Suprapubic skin (tissue), 4 donors: ENCODE measurements around the gene RALGAPA2. TPM values are rescaled to one million over a fixed set of nuclear protein-coding genes. Genes with fewer than 3 reads are reported as not detected.

Experiments used
- DNase-seq, 2 donors: peaks; one replicate each; pipeline ENCODE4 v3.0.0-alpha.2; 2019; ENCODE audit warnings: low spot score in 2 of 2
- H3K27ac ChIP-seq: fragments of 200-600 bp; sonication (generic); one replicate; pipeline ENCODE4 v1.5.1; 2019
- H3K27me3 ChIP-seq: fragments of 200-600 bp; sonication (generic); one replicate; pipeline ENCODE4 v1.5.1; 2019
- H3K36me3 ChIP-seq: fragments of 200-600 bp; sonication (generic); one replicate; pipeline ENCODE4 v1.5.1; 2019
- H3K4me1 ChIP-seq: fragments of 200-600 bp; sonication (generic); one replicate; pipeline ENCODE4 v1.5.1; 2019
- H3K4me3 ChIP-seq: fragments of 200-600 bp; sonication (generic); one replicate; pipeline ENCODE4 v1.5.1; 2019; ENCODE audit warnings: mild to moderate bottlenecking
- H3K9me3 ChIP-seq: fragments of 200-600 bp; sonication (generic); one replicate; pipeline ENCODE4 v1.5.1; 2019
- EP300 ChIP-seq: sonication (generic); formaldehyde crosslinking; IDR thresholded peaks from one replicate; pipeline ENCODE4 v1.6.1; 2017; ENCODE audit warnings: antibody characterized with exemption
- POLR2A ChIP-seq, 2 donors: fragments of 450-650 bp; IDR thresholded peaks; one replicate each; pipeline ENCODE4 v1.6.1; 2017; ENCODE audit warnings: antibody characterized with exemption in 2 of 2, mild to moderate bottlenecking in 2 of 2, moderate library complexity in 2 of 2
- POLR2AphosphoS5 ChIP-seq, 3 donors: sonication (generic); formaldehyde crosslinking; IDR thresholded peaks; one replicate each; pipeline ENCODE4 v1.6.1; 2017; ENCODE audit warnings: antibody characterized with exemption in 3 of 3
- WGBS: methylation state at CpG from one replicate; pipeline ENCODE4 v1.1.5; 2018; 5-methylcytosine and 5-hydroxymethylcytosine counted together
- total RNA-seq, 4 donors: library from RNA; depleted of rRNA; stranded (reverse); fragments of >200 nt; gene quantifications; one replicate each; pipeline ENCODE4 v1.1.0, GENCODE V29; 2016
- TF ChIP-seq, protein P1 (sequence below), 2 donors: fragments of 200-600 bp in 1 of 2; fragments of 450-650 bp in 1 of 2; sonication (generic) in 1 of 2; IDR thresholded peaks; one replicate each; pipeline ENCODE4 v1.5.1; 2016 to 2019; ENCODE audit warnings: antibody characterized with exemption in 2 of 2, mild to moderate bottlenecking in 1 of 2, moderate library complexity in 1 of 2

RALGAPA2 gene
- total RNA-seq, 4 donors from 2014 or later, result 51.9 to 97.8 (median 72.0) TPM

DNA sequence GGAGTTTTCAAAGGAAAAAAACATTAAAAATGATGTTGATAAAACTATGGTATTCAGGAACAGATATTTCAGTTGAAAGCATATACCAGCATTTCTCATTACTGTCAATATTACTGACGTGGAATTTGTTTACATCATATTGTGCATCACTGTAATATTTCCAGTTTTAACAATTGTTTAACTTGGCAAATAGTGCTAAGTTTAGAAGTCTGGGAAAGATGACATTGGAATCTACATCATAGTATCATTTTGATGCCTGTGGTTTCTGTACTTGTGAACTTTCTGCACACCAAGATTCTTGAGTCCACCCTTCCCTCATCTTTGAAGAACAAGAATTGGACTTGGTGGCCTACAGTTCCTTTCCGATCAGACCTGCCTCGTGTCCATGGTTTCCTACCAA is 98.1 kb downstream of the RALGAPA2 start:
- WGBS, result 97% methylated on average over 3 of the region's 3 CpGs

DNA sequence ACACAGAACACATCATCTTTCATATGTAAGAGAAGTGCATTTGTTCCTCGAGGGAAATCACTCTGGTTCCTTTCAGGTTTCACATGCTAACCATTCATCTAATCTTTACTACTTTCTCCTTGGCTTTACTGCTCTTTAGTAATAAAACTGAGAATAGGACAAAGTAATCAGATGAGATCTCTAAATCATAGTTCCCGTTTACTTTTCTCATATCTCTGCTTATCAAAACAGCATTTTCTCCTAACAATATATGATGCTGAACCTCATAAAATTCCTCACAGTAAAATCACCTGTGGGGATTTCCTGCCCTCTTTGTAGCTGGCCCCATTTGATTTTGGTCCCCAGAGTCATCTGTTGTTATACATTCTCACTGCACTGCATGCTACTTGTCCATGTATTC is 100.2 kb downstream of the RALGAPA2 start:
- no peak overlapping the region for H3K4me3 ChIP-seq
- TF ChIP-seq POLR2AphosphoS5 (IDR thresholded peaks at IDR 0.05), result no peak
- no peak for TF ChIP-seq EP300
- TF ChIP-seq, protein P1, sequence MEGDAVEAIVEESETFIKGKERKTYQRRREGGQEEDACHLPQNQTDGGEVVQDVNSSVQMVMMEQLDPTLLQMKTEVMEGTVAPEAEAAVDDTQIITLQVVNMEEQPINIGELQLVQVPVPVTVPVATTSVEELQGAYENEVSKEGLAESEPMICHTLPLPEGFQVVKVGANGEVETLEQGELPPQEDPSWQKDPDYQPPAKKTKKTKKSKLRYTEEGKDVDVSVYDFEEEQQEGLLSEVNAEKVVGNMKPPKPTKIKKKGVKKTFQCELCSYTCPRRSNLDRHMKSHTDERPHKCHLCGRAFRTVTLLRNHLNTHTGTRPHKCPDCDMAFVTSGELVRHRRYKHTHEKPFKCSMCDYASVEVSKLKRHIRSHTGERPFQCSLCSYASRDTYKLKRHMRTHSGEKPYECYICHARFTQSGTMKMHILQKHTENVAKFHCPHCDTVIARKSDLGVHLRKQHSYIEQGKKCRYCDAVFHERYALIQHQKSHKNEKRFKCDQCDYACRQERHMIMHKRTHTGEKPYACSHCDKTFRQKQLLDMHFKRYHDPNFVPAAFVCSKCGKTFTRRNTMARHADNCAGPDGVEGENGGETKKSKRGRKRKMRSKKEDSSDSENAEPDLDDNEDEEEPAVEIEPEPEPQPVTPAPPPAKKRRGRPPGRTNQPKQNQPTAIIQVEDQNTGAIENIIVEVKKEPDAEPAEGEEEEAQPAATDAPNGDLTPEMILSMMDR (IDR thresholded peaks at IDR 0.05), result no peak
- TF ChIP-seq POLR2A (IDR thresholded peaks at IDR 0.05), result no peak
- H3K9me3 ChIP-seq, result no peaks in the 10 kb centered on the region
- no peak overlapping the region for H3K27ac ChIP-seq
- H3K36me3 ChIP-seq, result peaks cover 10% of the 10 kb centered on the region
- no peaks in the 10 kb centered on the region for H3K4me1 ChIP-seq
- DNase-seq, result no peak
- 57% methylated on average over 2 of the region's 2 CpGs for WGBS
- no peaks in the 10 kb centered on the region for H3K27me3 ChIP-seq

More for the DNA sequence above, 98.1 kb downstream of the RALGAPA2 start:
- H3K27me3 ChIP-seq, result no peaks in the 10 kb centered on the region
- H3K36me3 ChIP-seq, result peaks cover 13% of the 10 kb centered on the region
- no peak overlapping the region for H3K27ac ChIP-seq
- no peaks in the 10 kb centered on the region for H3K4me1 ChIP-seq
- no peak overlapping the region for H3K4me3 ChIP-seq
- TF ChIP-seq POLR2AphosphoS5 (IDR thresholded peaks at IDR 0.05), result no peak
- TF ChIP-seq, protein P1 (IDR thresholded peaks at IDR 0.05), result no peak
- TF ChIP-seq EP300, result no peak
- no peak for TF ChIP-seq POLR2A (IDR thresholded peaks at IDR 0.05)
- H3K9me3 ChIP-seq, result no peaks in the 10 kb centered on the region
- no peak for DNase-seq

DNA sequence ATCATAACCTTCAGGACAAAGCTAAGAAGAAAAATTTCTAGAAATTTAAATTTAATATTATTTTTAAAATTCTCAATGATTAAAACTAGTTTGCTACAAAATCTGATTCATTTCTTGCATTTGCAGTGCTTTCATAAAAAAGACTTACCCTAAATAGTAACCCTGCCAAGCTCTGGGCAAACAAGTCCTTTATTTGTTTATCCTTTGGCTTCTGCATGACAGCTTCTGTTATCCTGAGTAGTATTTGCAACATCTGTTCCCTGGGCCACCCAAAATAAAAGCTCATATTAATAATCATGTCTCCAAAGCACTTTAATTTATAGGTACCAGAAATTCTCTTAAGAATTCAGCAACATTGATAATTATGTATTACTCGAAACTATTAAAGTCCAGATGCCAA is 101.3 kb downstream of the RALGAPA2 start:
- Histone ChIP-seq H3K9me3 (no peaks in the 10 kb centered on the region), H3K36me3 (peaks cover 10% of the 10 kb centered on the region), H3K4me1 (no peaks in the 10 kb centered on the region), H3K4me3 (no peak overlapping the region), H3K27me3 (no peaks in the 10 kb centered on the region), H3K27ac (no peak overlapping the region)
- TF ChIP-seq, protein P1 (IDR thresholded peaks at IDR 0.05), result no peak
- no peak for TF ChIP-seq POLR2AphosphoS5 (IDR thresholded peaks at IDR 0.05)
- no peak for TF ChIP-seq EP300
- TF ChIP-seq POLR2A (IDR thresholded peaks at IDR 0.05), result no peak
- 64% methylated on average over 1 of the region's 1 CpG for WGBS
- DNase-seq, result no peak

DNA sequence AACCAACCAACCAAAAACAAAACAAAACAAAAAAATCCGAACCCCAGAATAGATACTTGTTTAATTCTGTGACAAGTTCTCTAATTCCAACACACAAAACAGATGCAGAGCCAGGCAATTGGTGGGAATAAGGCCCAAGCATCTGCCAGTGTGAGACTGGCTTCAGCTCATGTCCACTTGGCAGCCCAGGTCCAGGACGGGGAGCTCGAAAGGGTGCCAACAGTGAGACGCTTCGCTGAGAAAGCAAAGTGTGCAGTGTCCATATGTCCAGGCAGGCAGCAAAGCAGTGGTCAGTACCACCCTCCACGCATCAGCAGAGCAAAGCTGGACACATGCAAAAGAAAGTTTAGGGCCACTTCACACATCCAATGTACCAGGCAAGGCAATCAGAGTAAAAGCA is 102.9 kb downstream of the RALGAPA2 start:
- Histone ChIP-seq H3K36me3 (peaks cover 3% of the 10 kb centered on the region), H3K27ac (no peak overlapping the region), H3K4me1 (no peaks in the 10 kb centered on the region), H3K4me3 (no peak overlapping the region), H3K9me3 (no peaks in the 10 kb centered on the region), H3K27me3 (no peaks in the 10 kb centered on the region)
- TF ChIP-seq POLR2AphosphoS5 (IDR thresholded peaks at IDR 0.05), result no peak
- TF ChIP-seq POLR2A (IDR thresholded peaks at IDR 0.05), result no peak
- TF ChIP-seq, protein P1 (IDR thresholded peaks at IDR 0.05), result no peak
- no peak for TF ChIP-seq EP300
- DNase-seq, result no peak
- WGBS, result 98% methylated on average over 6 of the region's 6 CpGs

DNA sequence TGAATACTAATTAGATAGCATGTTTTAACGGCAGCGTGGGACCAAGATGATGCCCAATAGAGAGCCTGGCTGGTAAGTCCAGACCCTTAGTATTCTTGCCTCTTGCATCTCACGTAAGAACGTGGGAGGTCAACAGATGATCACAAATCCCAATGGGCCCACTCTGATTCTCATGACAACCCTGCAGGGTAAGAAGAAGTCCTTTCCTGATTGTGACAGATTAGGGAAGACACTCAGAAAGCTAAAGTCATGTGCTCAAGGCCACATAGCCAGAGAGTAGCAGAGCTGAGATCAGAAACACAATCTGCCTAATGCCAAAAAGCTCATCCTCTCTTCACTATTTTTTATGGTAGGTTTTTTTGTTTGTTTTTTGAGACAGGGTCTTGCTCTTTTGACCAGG is 103.8 kb downstream of the RALGAPA2 start:
- Histone ChIP-seq H3K4me3 (no peak overlapping the region), H3K9me3 (no peaks in the 10 kb centered on the region), H3K4me1 (no peaks in the 10 kb centered on the region), H3K36me3 (peaks cover 3% of the 10 kb centered on the region), H3K27ac (no peak overlapping the region), H3K27me3 (no peaks in the 10 kb centered on the region)
- over 99% methylated on average over 4 of the region's 4 CpGs for WGBS
- no peak for DNase-seq
- TF ChIP-seq POLR2A (IDR thresholded peaks at IDR 0.05) (no peak), POLR2AphosphoS5 (IDR thresholded peaks at IDR 0.05) (no peak), EP300 (no peak)
- TF ChIP-seq, protein P1 (IDR thresholded peaks at IDR 0.05), result no peak
